Glomerular visceral epithelial cell (primary cell): ENCODE data around the gene PRDX2.
"Not testable (repeated sequence)": the region's sequence is repeated elsewhere in the genome, so short reads cannot be mapped to it uniquely, and the experiment has no call there.

Experiments
- DNase-seq: peaks from one replicate; pipeline ENCODE4 v3.0.0-alpha.2; 2016; ENCODE audit errors: extremely low spot score

The PRDX2 gene

GRCh38 chr19:12825254-12826131 lies 23.9 kb upstream of the PRDX2 start:
- DNase-seq, result no peak

- no peak for DNase-seq
These were observed 20.2 kb upstream of the PRDX2 start for GRCh38 chr19:12821761-12822160.

GRCh38 chr19:12817810-12818209 lies 16.2 kb upstream of the PRDX2 start:
- not testable (repeated sequence) for DNase-seq

GRCh38 chr19:12817188-12817587 lies 15.6 kb upstream of the PRDX2 start:
- not testable (repeated sequence) for DNase-seq

- no peak for DNase-seq
These were observed 13.5 kb upstream of the PRDX2 start for GRCh38 chr19:12815088-12815487.

GRCh38 chr19:12806242-12807081 lies 4.9 kb upstream of the PRDX2 start, which contains the start of gene RNASEH2A:
Gene RNASEH2A, plus strand, starts transcription at chr19:12806584. Its CDS starts 90 bp downstream, at chr19:12806674.
- DNase-seq, result peak; percentile 90

- DNase-seq, result no peak
These were observed 2.5 kb upstream of the PRDX2 start for GRCh38 chr19:12804051-12804450.

- DNase-seq, result no peak
These were observed 887 bp upstream of the PRDX2 start for GRCh38 chr19:12802267-12803106.

GRCh38 chr19:12800923-12801465 lies 606 bp downstream of the PRDX2 start:
- DNase-seq, result no peak

- DNase-seq, result no peak
These were observed 1.2 kb downstream of the PRDX2 start for GRCh38 chr19:12800466-12800770.

- no peak for DNase-seq
These were observed 1.7 kb downstream of the PRDX2 start for GRCh38 chr19:12799742-12800465.

- DNase-seq, result not testable (repeated sequence)
These were observed 4.0 kb downstream of the PRDX2 start for GRCh38 chr19:12797607-12798006.

GRCh38 chr19:12797141-12797587 lies 4.4 kb downstream of the PRDX2 start:
- DNase-seq, result no peak

GRCh38 chr19:12796146-12797071 lies 5.2 kb downstream of the PRDX2 start:
- peak; percentile 81 for DNase-seq

GRCh38 chr19:12794971-12795381 lies 6.6 kb downstream of the PRDX2 start:
- no peak for DNase-seq

GRCh38 chr19:12794196-12794941 lies 7.2 kb downstream of the PRDX2 start:
- no peak for DNase-seq

GRCh38 chr19:12793290-12794195 lies 8.1 kb downstream of the PRDX2 start:
- DNase-seq, result peak; percentile 97

GRCh38 chr19:12792853-12793289 lies 8.7 kb downstream of the PRDX2 start:
- DNase-seq, result no peak
